Keratinocyte (primary cell): Measurements from ENCODE around the gene TRPM3. TPM values are rescaled to one million over a fixed set of nuclear protein-coding genes. Genes with fewer than 3 reads are reported as not detected.

Source experiments
- DNase-seq: peaks from one replicate; pipeline ENCODE4 v3.0.0-alpha.2; 2011; ENCODE audit warnings: low read depth, missing footprints, low spot score
- FAIRE-seq: peaks from 2 replicates; lab custom pipeline; 2011; peaks lifted over from hg19 to GRCh38; lab: Jason Lieb, UNC
- H2AFZ ChIP-seq: 2 replicates; pipeline ENCODE4 v1.6.0; 2012; ENCODE audit warnings: low read length, control low read depth, inconsistent platforms; ENCODE audit not compliant: control insufficient read depth
- H3K27ac ChIP-seq: 2 replicates; pipeline ENCODE4 v1.5.1; 2011; ENCODE audit warnings: low read length; ENCODE audit not compliant: control insufficient read depth, insufficient read depth
- H3K27me3 ChIP-seq: 3 replicates; pipeline ENCODE4 v1.6.0; 2011; ENCODE audit warnings: low read length; ENCODE audit not compliant: control insufficient read depth, insufficient read depth; ENCODE audit errors: extremely low read depth
- H3K36me3 ChIP-seq, 2 experiments: 2 replicates in 1 of 2; 3 replicates in 1 of 2; pipeline ENCODE4 v1.5.1; 2011; ENCODE audit warnings: low read length in 2 of 2, mild to moderate bottlenecking in 1 of 2; ENCODE audit not compliant: control insufficient read depth in 2 of 2, insufficient read depth in 2 of 2; ENCODE audit errors: extremely low read depth in 1 of 2
- H3K4me1 ChIP-seq: 3 replicates; pipeline ENCODE4 v1.5.1; 2011; ENCODE audit warnings: low read length; ENCODE audit not compliant: control insufficient read depth, insufficient read depth; ENCODE audit errors: extremely low read depth
- H3K4me2 ChIP-seq: 3 replicates; pipeline ENCODE4 v1.6.0; 2011; ENCODE audit warnings: low read depth, low read length; ENCODE audit not compliant: control insufficient read depth, insufficient read depth; ENCODE audit errors: extremely low read depth
- H3K4me3 ChIP-seq, 3 experiments: fragments of 200-600 bp in 1 of 3; sonication (generic) in 1 of 3; 2 replicates in 2 of 3; 3 replicates in 1 of 3; pipeline ENCODE4 v1.5.1; 2011 to 2016; ENCODE audit warnings: low read length in 3 of 3, mild to moderate bottlenecking in 3 of 3, control low read depth in 2 of 3, inconsistent platforms in 1 of 3, low read depth in 1 of 3, mixed read lengths in 1 of 3, mixed run types in 1 of 3, moderate library complexity in 1 of 3; ENCODE audit not compliant: control insufficient read depth in 2 of 3, insufficient read depth in 2 of 3; ENCODE audit errors: extremely low read depth in 1 of 3
- H3K79me2 ChIP-seq: 2 replicates; pipeline ENCODE4 v1.6.0; 2012; ENCODE audit warnings: low read length; ENCODE audit not compliant: control insufficient read depth, insufficient read depth
- H3K9ac ChIP-seq: 3 replicates; pipeline ENCODE4 v1.6.0; 2011; ENCODE audit warnings: low read length; ENCODE audit not compliant: control insufficient read depth, insufficient read depth; ENCODE audit errors: extremely low read depth
- H3K9me1 ChIP-seq: 3 replicates; pipeline ENCODE4 v1.6.0; 2011; ENCODE audit warnings: low read length; ENCODE audit not compliant: control insufficient read depth, insufficient read depth; ENCODE audit errors: extremely low read depth
- H3K9me3 ChIP-seq: 2 replicates; pipeline ENCODE4 v1.5.1; 2012; ENCODE audit warnings: low read depth, low read length; ENCODE audit not compliant: control insufficient read depth
- H4K20me1 ChIP-seq: 3 replicates; pipeline ENCODE4 v1.6.0; 2011; ENCODE audit warnings: low read length; ENCODE audit not compliant: control insufficient read depth, insufficient read depth; ENCODE audit errors: extremely low read depth
- EZH2 ChIP-seq: IDR thresholded peaks from one replicate; pipeline ENCODE4 v1.6.1; 2012; ENCODE audit warnings: inconsistent platforms, mild to moderate bottlenecking, low read length, moderate library complexity
- dilution Hi-C: fragments of 300-500 bp; cut with MboI; formaldehyde crosslinking; loops from one replicate; pipeline ENCODE4 v1.7.0; 2020; ENCODE audit warnings: low sequenced_read_pairs; ENCODE audit not compliant: extremely low pct_ligation_motif_present
- polyA plus RNA-seq, 5 experiments: library from polyadenylated mRNA; depleted of rRNA in 3 of 5; stranded (reverse) in 3 of 5; stranded (forward) in 1 of 5; unstranded in 1 of 5; fragments of >200 nt; gene quantifications; 1 replicate in 1 of 5; 2 replicates in 3 of 5; 3 replicates in 1 of 5; pipeline versions ENCODE4 v1.2.1 to v1.2.3, GENCODE V29; 2011 to 2012; ENCODE audit warnings: missing spikeins in 2 of 5, low read depth in 1 of 5, low replicate concordance in 1 of 5
- TF ChIP-seq, protein P1 (sequence below), 3 experiments: IDR thresholded peaks in 1 of 3; conservative IDR thresholded peaks in 1 of 3; optimal IDR thresholded peaks in 1 of 3; 2 replicates in 2 of 3; 3 replicates in 1 of 3; pipeline versions ENCODE3 to v1.5.1; 2011; ENCODE audit warnings: low read length in 3 of 3, mild to moderate bottlenecking in 3 of 3, moderate library complexity in 2 of 3, control low read depth in 1 of 3, inconsistent platforms in 1 of 3; ENCODE audit not compliant: insufficient read depth in 2 of 3; ENCODE audit errors: extremely low read depth in 1 of 3

Gene TRPM3
- polyA plus RNA-seq, 1 donor (not counting 4 experiments of a cell fraction or from before 2014, with no cell fraction given), result 0.03 TPM

DNA sequence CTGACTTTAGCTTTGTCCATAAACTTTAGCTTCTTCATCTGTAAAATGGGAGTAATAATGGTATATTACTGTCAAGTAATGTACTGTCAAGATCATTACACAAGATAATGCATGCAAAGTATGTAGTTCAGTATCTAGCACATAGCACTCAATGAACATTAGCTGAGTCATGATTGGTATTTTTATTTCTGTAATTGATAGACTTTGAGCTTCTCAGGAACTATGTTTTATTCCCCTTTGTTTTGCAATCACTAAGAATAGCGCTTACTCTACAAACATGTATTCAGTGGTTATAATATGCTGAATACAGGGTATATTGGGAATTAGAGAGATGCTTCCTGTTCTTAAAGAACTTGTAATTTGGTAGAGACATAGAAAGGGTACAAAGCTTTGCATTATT, 564.6 kb downstream of the TRPM3 start:
- no peak overlapping the region for H2AFZ ChIP-seq
- no peak overlapping the region for H3K9ac ChIP-seq
- H3K36me3 ChIP-seq, result no peaks in the 10 kb centered on the region
- H3K9me1 ChIP-seq, result no peaks in the 10 kb centered on the region
- H3K4me1 ChIP-seq, result peaks cover 16% of the 10 kb centered on the region
- H3K27ac ChIP-seq, result no peak overlapping the region
- H3K27me3 ChIP-seq, result no peaks in the 10 kb centered on the region
- no peaks in the 10 kb centered on the region for H3K9me3 ChIP-seq
- FAIRE-seq, result no peak
- no peak overlapping the region for H3K4me3 ChIP-seq
- dilution Hi-C loops, result no loop called here
- DNase-seq, result no peak
- no peak for TF ChIP-seq EZH2
- TF ChIP-seq, protein P1, sequence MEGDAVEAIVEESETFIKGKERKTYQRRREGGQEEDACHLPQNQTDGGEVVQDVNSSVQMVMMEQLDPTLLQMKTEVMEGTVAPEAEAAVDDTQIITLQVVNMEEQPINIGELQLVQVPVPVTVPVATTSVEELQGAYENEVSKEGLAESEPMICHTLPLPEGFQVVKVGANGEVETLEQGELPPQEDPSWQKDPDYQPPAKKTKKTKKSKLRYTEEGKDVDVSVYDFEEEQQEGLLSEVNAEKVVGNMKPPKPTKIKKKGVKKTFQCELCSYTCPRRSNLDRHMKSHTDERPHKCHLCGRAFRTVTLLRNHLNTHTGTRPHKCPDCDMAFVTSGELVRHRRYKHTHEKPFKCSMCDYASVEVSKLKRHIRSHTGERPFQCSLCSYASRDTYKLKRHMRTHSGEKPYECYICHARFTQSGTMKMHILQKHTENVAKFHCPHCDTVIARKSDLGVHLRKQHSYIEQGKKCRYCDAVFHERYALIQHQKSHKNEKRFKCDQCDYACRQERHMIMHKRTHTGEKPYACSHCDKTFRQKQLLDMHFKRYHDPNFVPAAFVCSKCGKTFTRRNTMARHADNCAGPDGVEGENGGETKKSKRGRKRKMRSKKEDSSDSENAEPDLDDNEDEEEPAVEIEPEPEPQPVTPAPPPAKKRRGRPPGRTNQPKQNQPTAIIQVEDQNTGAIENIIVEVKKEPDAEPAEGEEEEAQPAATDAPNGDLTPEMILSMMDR (optimal IDR thresholded peaks at IDR 0.05 in 1 of 3, IDR thresholded peaks at IDR 0.05 in 1 of 3, conservative IDR thresholded peaks at IDR 0.05 in 1 of 3; ENCODE audit: extremely low read depth in 1 of 3, insufficient read depth in 2 of 3, low read length in 3 of 3), result no peak
- no peaks in the 10 kb centered on the region for H3K79me2 ChIP-seq
- no peaks in the 10 kb centered on the region for H4K20me1 ChIP-seq
- no peak overlapping the region for H3K4me2 ChIP-seq

DNA sequence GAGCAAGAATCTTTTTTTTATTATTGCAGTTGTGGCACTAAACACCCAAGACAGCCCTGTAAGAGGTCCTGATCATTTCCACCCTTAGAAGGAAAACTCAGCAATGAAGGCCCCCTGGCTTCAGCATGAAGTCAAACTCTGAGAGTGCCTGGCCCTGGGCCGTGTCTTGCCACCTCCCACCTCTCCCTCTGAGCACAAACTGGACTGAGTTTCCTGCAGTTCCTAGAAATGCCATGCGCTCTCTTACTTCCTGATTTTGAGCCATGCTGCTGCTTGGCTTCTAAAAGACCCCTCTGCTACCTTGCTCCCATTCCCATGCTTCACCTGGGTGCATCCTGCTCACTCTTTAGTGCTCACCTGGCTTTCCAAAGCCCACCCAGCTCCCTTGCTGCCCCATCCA, 566.5 kb downstream of the TRPM3 start:
- DNase-seq (no peak), FAIRE-seq (peak; percentile 5)
- H4K20me1 ChIP-seq, result no peaks in the 10 kb centered on the region
- no peaks in the 10 kb centered on the region for H3K9me3 ChIP-seq
- H3K9me1 ChIP-seq, result no peaks in the 10 kb centered on the region
- no peak overlapping the region for H2AFZ ChIP-seq
- H3K4me3 ChIP-seq, result no peak overlapping the region
- no peaks in the 10 kb centered on the region for H3K36me3 ChIP-seq
- H3K9ac ChIP-seq, result no peak overlapping the region
- TF ChIP-seq, protein P1 (optimal IDR thresholded peaks at IDR 0.05 in 1 of 3, IDR thresholded peaks at IDR 0.05 in 1 of 3, conservative IDR thresholded peaks at IDR 0.05 in 1 of 3; ENCODE audit: extremely low read depth in 1 of 3, insufficient read depth in 2 of 3, low read length in 3 of 3), result no peak
- TF ChIP-seq EZH2, result no peak
- no peaks in the 10 kb centered on the region for H3K27me3 ChIP-seq
- H3K79me2 ChIP-seq, result no peaks in the 10 kb centered on the region
- dilution Hi-C loops, result no loop called here
- peak overlapping the region; percentile 73 for H3K27ac ChIP-seq
- H3K4me1 ChIP-seq, result peaks cover 16% of the 10 kb centered on the region
- H3K4me2 ChIP-seq, result no peak overlapping the region
